Neuronal stem cell (in vitro differentiated cells): ENCODE measurements around the gene TYW1B. TPM values are rescaled to one million over a fixed set of nuclear protein-coding genes. Genes with fewer than 3 reads are reported as not detected.
"Not testable (repeated sequence)": the region's sequence is repeated elsewhere in the genome, so short reads cannot be mapped to it uniquely, and the experiment has no call there.

Experiments
- DNase-seq: peaks from one replicate; pipeline ENCODE4 v3.0.0-alpha.2; 2013; ENCODE audit warnings: low spot score
- H2AFZ ChIP-seq: one replicate; pipeline ENCODE4 v1.6.1; 2013; ENCODE audit warnings: mild to moderate bottlenecking, low read length, inconsistent platforms
- H2AK5ac ChIP-seq: 2 replicates; pipeline ENCODE4 v1.6.1; 2013; ENCODE audit warnings: low read depth, mild to moderate bottlenecking, inconsistent platforms, low read length, moderate library complexity, mixed read lengths
- H2BK120ac ChIP-seq: 2 replicates; pipeline ENCODE4 v1.6.1; 2013; ENCODE audit warnings: low read depth, mild to moderate bottlenecking, inconsistent platforms, low read length, moderate library complexity, mixed read lengths
- H2BK12ac ChIP-seq: one replicate; pipeline ENCODE4 v1.6.1; 2013; ENCODE audit warnings: low read length, inconsistent platforms
- H2BK15ac ChIP-seq: 2 replicates; pipeline ENCODE4 v1.6.1; 2013; ENCODE audit warnings: mild to moderate bottlenecking, low read length, inconsistent platforms, mixed read lengths
- H2BK5ac ChIP-seq: one replicate; pipeline ENCODE4 v1.6.1; 2013; ENCODE audit warnings: inconsistent platforms, mild to moderate bottlenecking, low read length, moderate library complexity
- H3K14ac ChIP-seq: one replicate; pipeline ENCODE4 v1.6.1; 2013; ENCODE audit warnings: low read length, inconsistent platforms
- H3K18ac ChIP-seq: 2 replicates; pipeline ENCODE4 v1.6.1; 2013; ENCODE audit warnings: low read length, inconsistent platforms
- H3K23ac ChIP-seq: 2 replicates; pipeline ENCODE4 v1.6.1; 2013; ENCODE audit warnings: low read depth, mild to moderate bottlenecking, mixed read lengths, low read length, inconsistent platforms; ENCODE audit not compliant: poor library complexity
- H3K27ac ChIP-seq: replicated peaks from 3 replicates; pipeline ENCODE4 v1.5.1; 2013; ENCODE audit warnings: low read length, inconsistent platforms
- H3K27me3 ChIP-seq, 3 experiments: 2 replicates each; pipeline ENCODE4 v1.6.1; 2013; ENCODE audit warnings: low read length in 3 of 3, mild to moderate bottlenecking in 2 of 3, inconsistent platforms in 1 of 3, low read depth in 1 of 3, mixed read lengths in 1 of 3, moderate library complexity in 1 of 3; ENCODE audit not compliant: control insufficient read depth in 3 of 3, insufficient read depth in 3 of 3
- H3K36me3 ChIP-seq, 2 donors: replicated peaks in 1 of 2; 2 replicates each; pipeline ENCODE4 v1.6.1; 2013; ENCODE audit warnings: low read length in 2 of 2; ENCODE audit not compliant: control insufficient read depth in 2 of 2, insufficient read depth in 2 of 2
- H3K4ac ChIP-seq: 2 replicates; pipeline ENCODE4 v1.6.1; 2013; ENCODE audit warnings: inconsistent platforms, mild to moderate bottlenecking, low read length, moderate library complexity
- H3K4me1 ChIP-seq, 2 donors: 1 replicate in 1 of 2; 2 replicates in 1 of 2; pipeline ENCODE4 v1.6.1; 2013; ENCODE audit warnings: low read length in 2 of 2, low read depth in 1 of 2; ENCODE audit not compliant: control insufficient read depth in 2 of 2, insufficient read depth in 1 of 2
- H3K4me2 ChIP-seq: one replicate; pipeline ENCODE4 v1.6.1; 2013; ENCODE audit warnings: mild to moderate bottlenecking, low read length, inconsistent platforms; ENCODE audit not compliant: insufficient read depth, poor library complexity, severe bottlenecking
- H3K4me3 ChIP-seq, 2 donors: 2 replicates each; pipeline ENCODE4 v1.5.1; 2013; ENCODE audit warnings: low read length in 2 of 2, mild to moderate bottlenecking in 2 of 2, inconsistent platforms in 1 of 2, moderate library complexity in 1 of 2
- H3K79me1 ChIP-seq: one replicate; pipeline ENCODE4 v1.6.1; 2013; ENCODE audit warnings: low read depth, mild to moderate bottlenecking, inconsistent platforms, low read length, moderate library complexity
- H3K9ac ChIP-seq: one replicate; pipeline ENCODE4 v1.6.1; 2013; ENCODE audit warnings: mild to moderate bottlenecking, low read depth, low read length, inconsistent platforms; ENCODE audit not compliant: poor library complexity
- H3K9me3 ChIP-seq, 2 donors: replicated peaks in 1 of 2; 2 replicates each; pipeline versions ENCODE3 to v1.6.1; 2013; ENCODE audit warnings: low read length in 2 of 2, mild to moderate bottlenecking in 2 of 2, inconsistent platforms in 1 of 2, low read depth in 1 of 2, mixed read lengths in 1 of 2, moderate library complexity in 1 of 2; ENCODE audit not compliant: control insufficient read depth in 2 of 2, insufficient read depth in 1 of 2
- H4K8ac ChIP-seq: one replicate; pipeline ENCODE4 v1.6.1; 2013; ENCODE audit warnings: low read depth, mild to moderate bottlenecking, inconsistent platforms, low read length, moderate library complexity
- H4K91ac ChIP-seq: one replicate; pipeline ENCODE4 v1.6.1; 2013; ENCODE audit warnings: low read length, low read depth, mild to moderate bottlenecking, inconsistent platforms; ENCODE audit not compliant: poor library complexity
- WGBS, 2 donors: extraction: QIAGEN DNeasy Blood & Tissue Kit; methylation state at CpG; one replicate each; pipeline ENCODE4 v1.1.7; 2013; ENCODE audit warnings: missing lambda C conversion rate in 2 of 2, mixed read lengths in 1 of 2; ENCODE audit not compliant: insufficient read length in 2 of 2, insufficient replicate concordance in 1 of 2; ENCODE audit errors: extremely low coverage in 2 of 2; 5-methylcytosine and 5-hydroxymethylcytosine counted together
- small RNA-seq: library from polyadenylated mRNA; stranded (forward); fragments of <200 nt; extraction: miRNeasy Mini kit (QIAGEN cat#:217004); gene quantifications from one replicate; pipeline ENCODE3, GENCODE V24; 2013; ENCODE audit not compliant: insufficient read depth

The TYW1B gene

GRCh38 chr7:72536038-72536437, 292.0 kb downstream of the TYW1B start:
- DNase-seq, H2AK5ac ChIP-seq: not testable (repeated sequence)

GRCh38 chr7:72531048-72531447, 297.0 kb downstream of the TYW1B start:
- H3K27me3 ChIP-seq, H3K4me1 ChIP-seq, H4K8ac ChIP-seq, H4K91ac ChIP-seq, H3K23ac ChIP-seq, H2BK15ac ChIP-seq, H3K9me3 ChIP-seq, H3K18ac ChIP-seq, H3K36me3 ChIP-seq, H2AK5ac ChIP-seq, H3K4me2 ChIP-seq, H3K14ac ChIP-seq, DNase-seq, H2BK12ac ChIP-seq, H3K79me1 ChIP-seq, H3K9ac ChIP-seq, H3K4ac ChIP-seq, H3K4me3 ChIP-seq, H3K27ac ChIP-seq, H2BK5ac ChIP-seq, H2BK120ac ChIP-seq, H2AFZ ChIP-seq: not testable (repeated sequence)
- whole genome bisulfite sequencing, 2 donors, result no CpG with 5 or more reads among the region's 3 CpGs

More at GRCh38 chr7:72536038-72536437, 292.0 kb downstream of the TYW1B start:
- H2BK120ac ChIP-seq, H3K14ac ChIP-seq, H4K8ac ChIP-seq, H2BK5ac ChIP-seq, H3K36me3 ChIP-seq, H3K9me3 ChIP-seq, H2BK12ac ChIP-seq, H4K91ac ChIP-seq, H3K4ac ChIP-seq, H3K18ac ChIP-seq, H3K9ac ChIP-seq, H3K27ac ChIP-seq, H3K4me2 ChIP-seq, H3K4me1 ChIP-seq, H2BK15ac ChIP-seq, H3K4me3 ChIP-seq, H3K79me1 ChIP-seq, H2AFZ ChIP-seq, H3K27me3 ChIP-seq, H3K23ac ChIP-seq: not testable (repeated sequence)
- no CpG with 5 or more reads among the region's 2 CpGs for WGBS, 2 donors

Small RNA genes within 50 kb of the gene (small RNA-seq; reads per million reads assigned to genes)
- gene AC211469.2, result not detected
- gene MIR4650-2, result not detected
- gene RN7SL377P, result not detected
- gene RN7SL625P, result not detected
